Activated T-helper 9 cell treated with anti-CD3 and anti-CD28 coated beads, Interleukin-2, amount 50 U/mL, for 16 hours (primary cell): ENCODE results near the gene STUB1.
"Not testable (repeated sequence)": the region's sequence is repeated elsewhere in the genome, so short reads cannot be mapped to it uniquely, and the experiment has no call there.

Source experiments
- DNase-seq: peaks from one replicate; pipeline ENCODE4 v3.0.0-alpha.2; 2020; ENCODE audit warnings: low read depth

The STUB1 gene

DNA sequence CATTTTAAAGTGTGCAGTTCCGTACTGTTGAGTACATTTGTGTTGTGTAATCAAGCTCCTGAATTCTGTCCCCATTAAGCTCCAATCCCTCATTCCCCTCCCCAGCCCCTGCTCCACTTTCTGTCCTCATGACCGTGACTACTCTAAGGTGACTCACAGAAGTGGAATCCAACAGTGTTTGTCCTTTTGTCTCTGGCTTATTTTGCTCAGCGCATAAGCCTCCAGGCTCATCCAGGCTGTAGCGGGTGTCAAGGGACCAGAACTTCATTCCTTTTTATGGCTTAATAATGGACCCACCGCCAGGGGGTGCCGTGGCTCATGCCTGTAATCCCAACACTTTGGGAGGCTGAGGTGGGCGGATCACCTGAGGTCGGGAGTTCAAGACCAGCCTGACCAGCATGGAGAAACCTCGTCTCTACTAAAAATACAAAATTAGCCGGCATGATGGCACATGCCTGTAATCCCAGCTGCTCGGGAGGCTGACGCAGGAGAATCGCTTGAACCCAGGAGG, 32.6 kb downstream of the STUB1 start:
- not testable (repeated sequence) for DNase-seq

- DNase-seq = no peak
These were observed 33.9 kb downstream of the STUB1 start for GRCh38 chr16:714079-714478.

GRCh38 chr16:714558-715476, 34.6 kb downstream of the STUB1 start, which contains the start of gene METRN:
Gene METRN (plus strand): TSS chr16:715118. CDS start chr16:715290, 172 bp downstream.
- peak; percentile 86 for DNase-seq

GRCh38 chr16:715477-716199, 35.4 kb downstream of the STUB1 start:
- no peak for DNase-seq

- DNase-seq = no peak
These were observed 36.0 kb downstream of the STUB1 start for GRCh38 chr16:716200-716568.

GRCh38 chr16:716768-717325, 36.6 kb downstream of the STUB1 start:
- no peak for DNase-seq

GRCh38 chr16:717450-718245, 37.4 kb downstream of the STUB1 start:
- DNase-seq = no peak

- no peak for DNase-seq
These were observed 38.2 kb downstream of the STUB1 start for GRCh38 chr16:718389-718788.

GRCh38 chr16:718922-719321, 38.7 kb downstream of the STUB1 start:
- DNase-seq = no peak

GRCh38 chr16:719815-720446, 39.7 kb downstream of the STUB1 start:
- DNase-seq = no peak

DNA sequence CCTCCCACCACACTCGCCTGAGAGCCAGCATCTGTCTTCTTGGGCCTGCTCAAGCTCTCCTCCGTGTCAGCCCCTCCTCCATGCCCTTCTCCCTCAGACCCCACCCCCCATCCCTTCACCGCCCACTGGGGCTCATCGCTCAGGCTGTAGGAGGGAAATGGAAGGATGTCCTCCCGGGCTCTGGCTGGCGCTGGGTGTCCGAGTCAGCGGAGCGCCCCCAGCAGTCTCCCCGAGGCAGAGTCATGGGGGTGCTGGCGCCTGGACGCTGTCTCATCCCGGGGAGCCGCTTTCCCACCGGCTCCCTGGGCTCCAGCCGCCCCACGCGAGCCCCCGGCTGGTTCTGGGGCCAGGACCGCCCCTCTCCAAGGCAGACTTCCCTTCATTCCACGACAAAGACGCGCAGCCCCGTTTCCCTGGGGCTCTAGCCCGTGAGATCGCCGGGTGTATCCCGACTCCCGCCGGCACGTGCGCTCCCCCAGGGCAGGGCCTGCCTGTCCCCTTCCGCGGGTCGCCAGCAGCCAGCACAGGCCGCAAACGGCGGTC, 40.3 kb downstream of the STUB1 start:
- no peak for DNase-seq

GRCh38 chr16:720990-721764, 41.0 kb downstream of the STUB1 start, which contains the start of gene ANTKMT:
Gene ANTKMT (plus strand): TSS chr16:721146. CDS start chr16:721275, 129 bp downstream.
- peak; percentile 54 for DNase-seq

GRCh38 chr16:721765-722540, 41.7 kb downstream of the STUB1 start:
- no peak for DNase-seq

DNA sequence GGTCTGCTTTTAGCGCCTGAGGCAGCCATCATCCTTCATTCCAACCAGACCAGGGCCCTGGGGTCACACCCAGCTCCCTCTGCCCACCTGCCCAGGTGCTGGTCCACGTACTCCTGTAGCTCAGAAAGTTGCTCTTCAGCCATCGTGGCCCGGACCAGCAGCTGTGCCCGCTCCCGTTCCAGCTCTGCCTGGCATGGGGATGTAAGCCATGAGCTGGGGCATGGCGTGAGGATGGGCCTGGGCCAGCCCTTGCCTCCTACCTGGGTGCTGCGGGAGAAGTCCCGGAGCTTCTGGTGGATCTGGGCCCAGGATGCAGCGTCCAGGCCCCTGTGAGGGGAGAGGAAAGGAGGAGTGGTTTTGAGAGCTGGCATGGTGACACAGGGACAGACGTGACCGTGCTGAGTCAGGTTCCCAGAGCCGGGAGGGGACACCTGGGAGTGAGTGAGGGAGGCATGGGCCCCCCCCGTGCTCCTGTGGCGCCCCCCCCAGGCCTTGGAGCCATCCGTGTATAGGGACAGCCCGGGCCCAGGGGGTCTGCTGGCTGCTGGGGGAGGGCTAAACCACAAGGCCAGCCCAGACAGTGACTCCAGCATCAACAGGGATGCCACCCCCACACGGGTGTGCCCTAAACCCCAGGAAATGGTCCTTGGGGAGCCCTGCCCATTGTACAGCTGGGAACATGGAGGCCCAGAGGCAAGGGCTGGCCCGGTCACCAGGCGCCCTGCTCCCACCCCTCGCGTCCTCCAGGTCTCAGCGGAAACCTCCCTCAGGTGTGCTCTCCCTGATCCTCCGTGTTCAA, 42.8 kb downstream of the STUB1 start:
- DNase-seq = no peak

DNA sequence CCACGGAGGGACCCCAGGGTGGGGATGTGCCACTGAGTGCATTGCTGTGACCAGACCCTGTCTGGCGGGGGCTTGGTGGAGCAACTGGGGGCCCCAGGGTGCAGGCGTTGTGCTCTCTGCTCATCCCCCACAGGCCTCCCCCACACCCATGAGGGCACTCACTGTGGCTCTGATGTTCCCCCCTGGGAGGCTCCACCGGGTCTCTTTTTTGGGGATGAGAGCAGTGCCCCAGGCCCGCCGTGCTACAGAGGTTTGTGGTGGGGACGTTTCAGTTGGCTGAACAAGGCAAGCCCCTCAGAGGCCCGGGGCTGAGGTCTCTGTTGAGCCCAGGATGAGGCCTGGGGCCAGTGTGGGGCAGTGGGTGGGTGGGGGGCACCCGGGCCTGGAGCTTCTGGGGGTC, 43.5 kb downstream of the STUB1 start:
- DNase-seq = no peak

GRCh38 chr16:724188-725040, 44.2 kb downstream of the STUB1 start:
- no peak for DNase-seq

- no peak for DNase-seq
These were observed 44.8 kb downstream of the STUB1 start for GRCh38 chr16:725041-725376.
